GM12878 (cell line): ENCODE data around the gene DEPDC7. TPM values are rescaled to one million over a fixed set of nuclear protein-coding genes. Genes with fewer than 3 reads are reported as not detected.

Experiments
- ATAC-seq: fragments of 200-7000 bp; cut with Tn5 transposase; 3 replicates; pipeline ENCODE4 v1.9.1; 2020; ENCODE audit warnings: mild to moderate bottlenecking, moderate library complexity
- BruUV-seq: library from RNA; stranded (reverse); fragments of 400-500 nt; replicated peaks from 2 replicates; lab custom pipeline; 2021; lab: Mats Ljungman, UMichigan
- CTCF ChIA-PET: fragments of 300-600 bp; sonication (Branson Sonifier 250); formaldehyde crosslinking; extraction: SDS; loops from one replicate; lab custom pipeline; 2021; ENCODE audit warnings: inconsistent platforms; lab: Yijun Ruan, JAX
- POLR2A ChIA-PET: fragments of 350-600 bp; formaldehyde crosslinking; extraction: SDS; loops from one replicate; lab custom pipeline; 2021; ENCODE audit warnings: inconsistent platforms; lab: Charles Lee
- RAD21 ChIA-PET: fragments of 300-600 bp; sonication (Branson Sonifier 250); formaldehyde crosslinking; loops from one replicate; lab custom pipeline; 2023; ENCODE audit warnings: antibody characterized with exemption; ENCODE audit not compliant: unreplicated experiment; lab: Charles Lee
- SMC1A ChIA-PET: fragments of 300-600 bp; sonication (Branson Sonifier 250); formaldehyde crosslinking; loops from one replicate; lab custom pipeline; 2023; ENCODE audit not compliant: unreplicated experiment, uncharacterized antibody; lab: Charles Lee
- DNase-seq: peaks from one replicate; pipeline ENCODE4 v3.0.0-alpha.2; 2011; ENCODE audit warnings: low read depth, low spot score
- FAIRE-seq: peaks from 3 replicates; lab custom pipeline; 2011; peaks lifted over from hg19 to GRCh38; lab: Jason Lieb, UNC
- H2AFZ ChIP-seq: 2 replicates; pipeline ENCODE4 v1.6.0; 2011; ENCODE audit warnings: low read depth, low read length, control low read depth; ENCODE audit not compliant: control insufficient read depth
- H3K27ac ChIP-seq: 2 replicates; pipeline ENCODE4 v1.5.1; 2011; ENCODE audit warnings: control low read depth; ENCODE audit not compliant: control insufficient read depth, insufficient read depth
- H3K27me3 ChIP-seq, 2 experiments: replicated peaks in 1 of 2; 2 replicates each; pipeline versions ENCODE4 v1.6.0 to v1.6.1; 2011; ENCODE audit warnings: low read length in 1 of 2; ENCODE audit not compliant: control insufficient read depth in 2 of 2, insufficient read depth in 2 of 2
- H3K36me3 ChIP-seq, 2 experiments: 2 replicates each; pipeline ENCODE4 v1.5.1; 2011; ENCODE audit warnings: low read length in 1 of 2; ENCODE audit not compliant: control insufficient read depth in 2 of 2, insufficient read depth in 2 of 2
- H3K4me1 ChIP-seq: 2 replicates; pipeline ENCODE4 v1.6.1; 2011; ENCODE audit warnings: mild to moderate bottlenecking, low read length, moderate library complexity, mixed read lengths; ENCODE audit not compliant: control insufficient read depth, insufficient read depth
- H3K4me2 ChIP-seq: 2 replicates; pipeline ENCODE4 v1.6.0; 2011; ENCODE audit warnings: control low read depth; ENCODE audit not compliant: control insufficient read depth, insufficient read depth
- H3K4me3 ChIP-seq: fragments of 200-600 bp; sonication (generic); 2 replicates; pipeline ENCODE4 v1.5.1; 2016
- H3K79me2 ChIP-seq: 2 replicates; pipeline ENCODE4 v1.6.0; 2011; ENCODE audit warnings: low read length; ENCODE audit not compliant: control insufficient read depth, insufficient read depth
- H3K9ac ChIP-seq: 2 replicates; pipeline ENCODE4 v1.8.0; 2011; ENCODE audit warnings: low read length, control low read depth, mixed read lengths; ENCODE audit not compliant: control insufficient read depth, insufficient read depth
- H3K9me3 ChIP-seq: replicated peaks from 3 replicates; pipeline ENCODE4 v1.5.1; 2011; ENCODE audit warnings: mild to moderate bottlenecking, low read length; ENCODE audit not compliant: control insufficient read depth, insufficient read depth
- H4K20me1 ChIP-seq: 2 replicates; pipeline ENCODE4 v1.6.0; 2011; ENCODE audit not compliant: control insufficient read depth, insufficient read depth
- BCL3 ChIP-seq: IDR thresholded peaks from 2 replicates; pipeline ENCODE4 v1.6.1; 2011; ENCODE audit warnings: borderline replicate concordance, low read depth, mild to moderate bottlenecking, moderate library complexity, low read length; ENCODE audit not compliant: insufficient read depth, poor library complexity, severe bottlenecking
- BCLAF1 ChIP-seq: fragments of 450-650 bp; IDR thresholded peaks from 2 replicates; pipeline ENCODE4 v1.6.1; 2017; ENCODE audit warnings: antibody characterized with exemption, mild to moderate bottlenecking, moderate library complexity
- E2F8 ChIP-seq: fragments of 450-650 bp; IDR thresholded peaks from 2 replicates; pipeline ENCODE4 v1.6.1; 2018; ENCODE audit warnings: mild to moderate bottlenecking, low read depth, moderate library complexity; ENCODE audit not compliant: partially characterized antibody
- IRF3 ChIP-seq: fragments of 450-650 bp; IDR thresholded peaks from 2 replicates; pipeline ENCODE4 v1.6.1; 2014; ENCODE audit warnings: mild to moderate bottlenecking
- MLLT1 ChIP-seq: fragments of 450-650 bp; IDR thresholded peaks from 2 replicates; pipeline ENCODE4 v1.6.1; 2016; ENCODE audit warnings: mild to moderate bottlenecking
- NBN ChIP-seq: fragments of 450-650 bp; IDR thresholded peaks from 2 replicates; pipeline ENCODE4 v1.6.1; 2016
- NFIC ChIP-seq: IDR thresholded peaks from 2 replicates; pipeline ENCODE4 v1.6.1; 2012; ENCODE audit warnings: low read depth, mild to moderate bottlenecking, inconsistent platforms, low read length, moderate library complexity
- NR2F1 ChIP-seq: fragments of 450-650 bp; conservative IDR thresholded peaks from 2 replicates; pipeline ENCODE4 v1.6.1; 2017; ENCODE audit warnings: mild to moderate bottlenecking
- TCF12 ChIP-seq: IDR thresholded peaks from 2 replicates; pipeline ENCODE4 v1.6.1; 2011; ENCODE audit warnings: low read depth, mild to moderate bottlenecking, low read length
- ZNF24 ChIP-seq: fragments of 450-650 bp; IDR thresholded peaks from 2 replicates; pipeline ENCODE4 v1.6.1; 2017; ENCODE audit warnings: antibody characterized with exemption, mild to moderate bottlenecking
- WGBS: methylation state at CpG from one replicate; pipeline ENCODE4 v1.1.6; 2016; ENCODE audit warnings: low lambda C conversion rate; ENCODE audit not compliant: insufficient replicate concordance, insufficient coverage; ENCODE audit errors: missing lambda C conversion rate; 5-methylcytosine and 5-hydroxymethylcytosine counted together
- in situ Hi-C: fragments of 300-500 bp; cut with MboI; formaldehyde crosslinking; loops from 9 replicates; pipeline ENCODE4 v1.14.3; 2018; ENCODE audit warnings: mixed read lengths
- intact Hi-C: fragments of 100-400 bp; cut with micrococcal nuclease; formaldehyde crosslinking; loops from one replicate; pipeline ENCODE4 v1.14.2; 2022; ENCODE audit not compliant: unreplicated experiment
- polyA plus RNA-seq, 11 experiments: library from polyadenylated mRNA; depleted of rRNA in 4 of 11; unstranded in 6 of 11; stranded (reverse) in 5 of 11; fragments of >200 nt; fragmentation: Nextera tagmentation in 4 of 11; fragmentation: Illumina TruSeq in 1 of 11; extraction: Ambion mirVana in 4 of 11; extraction: Trizol in 1 of 11; gene quantifications; 1 replicate in 1 of 11; 2 replicates in 10 of 11; pipeline versions ENCODE4 v1.2.1 to v1.2.3, GENCODE V29; 2011 to 2016; ENCODE audit warnings: inconsistent platforms in 2 of 11, missing spikeins in 2 of 11, low read depth in 1 of 11
- total RNA-seq, 4 experiments: library from RNA; depleted of rRNA in 3 of 4; stranded (reverse); fragments of >200 nt in 3 of 4; fragmentation: Illumina TruSeq in 1 of 4; extraction: Trizol in 1 of 4; gene quantifications; 2 replicates each; pipeline versions ENCODE4 v1.2.1 to v1.2.3, GENCODE V29; 2013 to 2021

Gene DEPDC7
- total and polyA plus RNA-seq, 10 of the 15 experiments (the other 5 are each of a cell fraction or from before 2014, with no cell fraction given) = 0.06 to 1.1 (median 0.49) TPM

- POLR2A ChIA-PET = interaction anchor here (0.6 to 3.0 kb wide), 4 partner anchors 44 to 106 kb away, joined by 3 to 9 read pairs (median 4); no protein-coding TSS in a partner anchor
- H3K27ac ChIP-seq = no peak overlapping the region
- H3K4me2 ChIP-seq = no peak overlapping the region
- no peak overlapping the region for H3K9ac ChIP-seq
- FAIRE-seq = peak; percentile 52
- no peaks in the 10 kb centered on the region for H3K27me3 ChIP-seq
- no peaks in the 10 kb centered on the region for H3K9me3 ChIP-seq
- SMC1A ChIA-PET = interaction anchor here (0.7 to 11.0 kb wide), 26 partner anchors 10 to 275 kb away, joined by 3 to 141 read pairs (median 6); partner anchors contain the start of genes QSER1 and TCP11L1
- peak; percentile 84 for ATAC-seq
- RAD21 ChIA-PET = interaction anchor here (0.9 to 6.8 kb wide), 21 partner anchors 22 to 259 kb away, joined by 3 to 144 read pairs (median 6); partner anchors contain the start of genes CSTF3, QSER1 and TCP11L1
- no peak overlapping the region for H3K4me3 ChIP-seq
- peaks cover 40% of the 10 kb centered on the region for H3K4me1 ChIP-seq
- no peaks in the 10 kb centered on the region for H3K79me2 ChIP-seq
- WGBS = 63% methylated on average over 22 of the region's 22 CpGs
- intact Hi-C loops = loop anchor here (1.0 to 2.0 kb wide), 3 partner anchors 55 to 257 kb away; no protein-coding TSS in a partner anchor
- CTCF ChIA-PET = interaction anchor here (0.6 to 10.8 kb wide), 60 partner anchors 10 to 650 kb away, joined by 3 to 144 read pairs (median 4); partner anchors contain the start of genes CCDC73, CSTF3, DEPDC7 and QSER1
- DNase-seq = no peak
- in situ Hi-C loops = loop anchor here (10.0 kb wide), 1 partner anchor 261 kb away; no protein-coding TSS in a partner anchor
- H4K20me1 ChIP-seq = no peaks in the 10 kb centered on the region
- peaks cover 5 to 8% of the 10 kb centered on the region in 2 experiments for H3K36me3 ChIP-seq
- no TSS peak for BruUV-seq
- H2AFZ ChIP-seq = no peak overlapping the region
- TF ChIP-seq TCF12 (peak; percentile 56; the same call in 1 of the 2 replicates), MLLT1 (0 out of 2 replicates have a peak, but pooled peaks have one; percentile 44), BCL3 (no peak), NBN (0 out of 2 replicates have a peak, but pooled peaks have one; percentile 38), E2F8 (no peak), IRF3 (no peak), NR2F1 (peak; percentile 64), NFIC (no peak), ZNF24 (no peak), BCLAF1 (no peak)
Observed at GRCh38 chr11:33065445-33066178, 49.9 kb downstream of the DEPDC7 start.
